HepG2 (cell line): ENCODE data around the gene RPL3. TPM values are rescaled to one million over a fixed set of nuclear protein-coding genes. Genes with fewer than 3 reads are reported as not detected.

Experiments used
- AHR ChIP-seq: IDR thresholded peaks from 2 replicates; pipeline ENCODE4 v1.6.1; 2018; ENCODE audit warnings: missing genetic modification reagents, missing compliant biosample characterization
- ATRX ChIP-seq: sonication (generic); formaldehyde crosslinking; IDR thresholded peaks from 2 replicates; pipeline ENCODE4 v1.4.0; 2020; ENCODE audit warnings: missing genetic modification reagents, borderline replicate concordance
- BHLHE40 ChIP-seq: IDR thresholded peaks from 2 replicates; pipeline ENCODE4 v1.6.1; 2011; ENCODE audit warnings: low read length, improper control_type of control experiment
- ERF ChIP-seq: IDR thresholded peaks from 2 replicates; pipeline ENCODE4 v1.6.1; 2018; ENCODE audit warnings: missing biosample characterization, missing genetic modification reagents
- MEIS1 ChIP-seq: sonication (generic); formaldehyde crosslinking; IDR thresholded peaks from 2 replicates; pipeline ENCODE4 v1.9.0; 2021; ENCODE audit warnings: mild to moderate bottlenecking, missing genetic modification reagents, moderate library complexity, borderline replicate concordance
- MIXL1 ChIP-seq: IDR thresholded peaks from 2 replicates; pipeline ENCODE4 v1.6.1; 2016
- RAD21 ChIP-seq: fragments of 450-650 bp; formaldehyde crosslinking; IDR thresholded peaks from 2 replicates; pipeline ENCODE4 v1.5.0; 2020; ENCODE audit warnings: mild to moderate bottlenecking
- TRIM24 ChIP-seq: sonication (generic); formaldehyde crosslinking; IDR thresholded peaks from 2 replicates; pipeline ENCODE4 v1.8.0; 2022; ENCODE audit warnings: mild to moderate bottlenecking, missing genetic modification reagents
- ZNF136 ChIP-seq: sonication (generic); formaldehyde crosslinking; IDR thresholded peaks from 2 replicates; pipeline ENCODE4 v1.8.1; 2022; ENCODE audit warnings: low read depth, mild to moderate bottlenecking, moderate library complexity, missing genetic modification reagents
- ZNF251 ChIP-seq: sonication (generic); formaldehyde crosslinking; IDR thresholded peaks from 2 replicates; pipeline ENCODE4 v1.9.0; 2021; ENCODE audit warnings: mild to moderate bottlenecking, missing genetic modification reagents
- ZNF296 ChIP-seq: sonication (generic); formaldehyde crosslinking; conservative IDR thresholded peaks from 2 replicates; pipeline ENCODE4 v1.5.0; 2020; ENCODE audit warnings: mild to moderate bottlenecking, missing genetic modification reagents
- ZNF562 ChIP-seq: sonication (generic); formaldehyde crosslinking; IDR thresholded peaks from 2 replicates; pipeline ENCODE4 v1.8.0; 2022; ENCODE audit warnings: missing genetic modification reagents, borderline replicate concordance
- ZSCAN9 ChIP-seq: IDR thresholded peaks from 2 replicates; pipeline ENCODE4 v1.6.1; 2016; ENCODE audit warnings: borderline replicate concordance
- polyA plus RNA-seq, 8 experiments: library from polyadenylated mRNA; depleted of rRNA in 3 of 8; stranded (reverse) in 7 of 8; unstranded in 1 of 8; fragments of >200 nt; fragmentation: Illumina TruSeq in 4 of 8; extraction: Trizol in 4 of 8; gene quantifications; 2 replicates each; pipeline versions ENCODE4 v1.2.1 to v1.2.3, GENCODE V29; 2011 to 2016; ENCODE audit warnings: low read depth in 4 of 8, missing spikeins in 1 of 8, mixed read lengths in 1 of 8; ENCODE audit not compliant: insufficient read depth in 1 of 8
- total RNA-seq, 5 experiments: library from RNA; depleted of rRNA; stranded (reverse); fragments of >200 nt; fragmentation: Illumina TruSeq; extraction: Trizol; gene quantifications; 2 replicates each; pipeline ENCODE4 v1.2.3, GENCODE V29; 2016; ENCODE audit warnings: low read depth in 1 of 5
- TF ChIP-seq, protein P1 (sequence below): sonication (generic); formaldehyde crosslinking; IDR thresholded peaks from 2 replicates; pipeline ENCODE4 v1.8.1; 2023; ENCODE audit warnings: missing genetic modification reagents, inconsistent platforms, borderline replicate concordance
- TF ChIP-seq, protein P2 (sequence below): sonication (generic); formaldehyde crosslinking; IDR thresholded peaks from 2 replicates; pipeline ENCODE4 v1.8.1; 2023; ENCODE audit warnings: missing genetic modification reagents, mild to moderate bottlenecking, borderline replicate concordance
- TF ChIP-seq, protein P3 (sequence below): sonication (generic); formaldehyde crosslinking; IDR thresholded peaks from 2 replicates; pipeline ENCODE4 v1.4.0; 2020; ENCODE audit warnings: missing genetic modification reagents, borderline replicate concordance
- TF ChIP-seq, protein P4 (sequence below): IDR thresholded peaks from 2 replicates; pipeline ENCODE4 v1.6.1; 2016; ENCODE audit warnings: missing biosample characterization, missing genetic modification reagents, low read depth
- TF ChIP-seq, protein P5 (sequence below): fragments of 450-650 bp; IDR thresholded peaks from 2 replicates; pipeline ENCODE4 v1.6.1; 2017; ENCODE audit warnings: mild to moderate bottlenecking

The RPL3 gene
- total and polyA plus RNA-seq, 2 of the 13 experiments (the other 11 are each of a cell fraction or from before 2014, with no cell fraction given), result 1,051 to 3,279 TPM

DNA sequence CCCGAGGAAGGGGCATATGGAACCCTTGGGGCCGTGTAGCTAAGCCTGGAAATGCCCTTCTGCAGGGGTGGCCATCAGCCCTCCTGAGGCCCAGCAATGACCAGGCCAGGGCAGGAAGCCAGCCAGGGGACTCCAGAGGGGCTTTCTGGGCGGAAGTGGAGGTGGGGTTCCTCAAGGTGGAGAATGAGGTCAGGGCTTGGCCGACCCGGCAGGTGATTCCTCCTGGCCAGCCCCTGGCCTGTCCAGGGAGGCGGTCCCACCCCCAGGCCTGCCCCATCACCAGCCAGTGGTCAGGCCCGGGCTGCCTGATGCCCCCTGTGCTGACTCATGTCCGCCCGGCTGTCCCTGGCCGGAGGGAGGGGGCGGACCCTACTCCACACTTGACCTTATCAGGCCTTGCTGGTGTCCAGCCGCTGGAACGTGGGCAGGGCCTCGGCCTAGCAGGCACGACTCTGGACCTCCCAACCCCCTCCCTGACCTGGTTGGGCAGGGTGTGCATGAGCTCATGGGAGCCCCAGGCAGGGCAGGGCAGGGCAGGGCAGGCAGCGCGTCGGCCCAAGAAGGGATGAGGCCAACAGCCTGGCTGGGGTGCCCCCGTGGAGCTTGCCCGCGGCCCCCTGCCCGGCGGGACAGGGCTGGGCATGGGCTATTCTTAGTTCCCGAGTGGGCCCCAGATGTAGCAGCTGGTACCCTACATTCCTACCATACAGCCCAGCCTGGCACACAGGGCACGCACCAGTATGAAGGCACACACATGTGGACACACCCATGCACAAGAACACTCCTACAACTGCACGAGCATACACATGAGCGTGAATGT is 35.9 kb downstream of the RPL3 start (continued):
- peak; percentile 78 for TF ChIP-seq MIXL1 (CRISPR knock-in tag)
- TF ChIP-seq, protein P1, sequence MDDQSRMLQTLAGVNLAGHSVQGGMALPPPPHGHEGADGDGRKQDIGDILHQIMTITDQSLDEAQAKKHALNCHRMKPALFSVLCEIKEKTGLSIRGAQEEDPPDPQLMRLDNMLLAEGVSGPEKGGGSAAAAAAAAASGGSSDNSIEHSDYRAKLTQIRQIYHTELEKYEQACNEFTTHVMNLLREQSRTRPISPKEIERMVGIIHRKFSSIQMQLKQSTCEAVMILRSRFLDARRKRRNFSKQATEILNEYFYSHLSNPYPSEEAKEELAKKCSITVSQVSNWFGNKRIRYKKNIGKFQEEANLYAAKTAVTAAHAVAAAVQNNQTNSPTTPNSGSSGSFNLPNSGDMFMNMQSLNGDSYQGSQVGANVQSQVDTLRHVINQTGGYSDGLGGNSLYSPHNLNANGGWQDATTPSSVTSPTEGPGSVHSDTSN, result no peak
- no peak for TF ChIP-seq ZNF251 (CRISPR knock-in tag)
- TF ChIP-seq, protein P2, sequence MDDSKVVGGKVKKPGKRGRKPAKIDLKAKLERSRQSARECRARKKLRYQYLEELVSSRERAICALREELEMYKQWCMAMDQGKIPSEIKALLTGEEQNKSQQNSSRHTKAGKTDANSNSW (CRISPR knock-in tag), result no peak
- TF ChIP-seq ERF (CRISPR knock-in tag), result peak; percentile 96
- TF ChIP-seq TRIM24 (CRISPR knock-in tag), result peak; percentile 74
- TF ChIP-seq ZNF136 (CRISPR knock-in tag), result peak; percentile 66; the same call in 1 of the 2 replicates
- TF ChIP-seq, protein P3, sequence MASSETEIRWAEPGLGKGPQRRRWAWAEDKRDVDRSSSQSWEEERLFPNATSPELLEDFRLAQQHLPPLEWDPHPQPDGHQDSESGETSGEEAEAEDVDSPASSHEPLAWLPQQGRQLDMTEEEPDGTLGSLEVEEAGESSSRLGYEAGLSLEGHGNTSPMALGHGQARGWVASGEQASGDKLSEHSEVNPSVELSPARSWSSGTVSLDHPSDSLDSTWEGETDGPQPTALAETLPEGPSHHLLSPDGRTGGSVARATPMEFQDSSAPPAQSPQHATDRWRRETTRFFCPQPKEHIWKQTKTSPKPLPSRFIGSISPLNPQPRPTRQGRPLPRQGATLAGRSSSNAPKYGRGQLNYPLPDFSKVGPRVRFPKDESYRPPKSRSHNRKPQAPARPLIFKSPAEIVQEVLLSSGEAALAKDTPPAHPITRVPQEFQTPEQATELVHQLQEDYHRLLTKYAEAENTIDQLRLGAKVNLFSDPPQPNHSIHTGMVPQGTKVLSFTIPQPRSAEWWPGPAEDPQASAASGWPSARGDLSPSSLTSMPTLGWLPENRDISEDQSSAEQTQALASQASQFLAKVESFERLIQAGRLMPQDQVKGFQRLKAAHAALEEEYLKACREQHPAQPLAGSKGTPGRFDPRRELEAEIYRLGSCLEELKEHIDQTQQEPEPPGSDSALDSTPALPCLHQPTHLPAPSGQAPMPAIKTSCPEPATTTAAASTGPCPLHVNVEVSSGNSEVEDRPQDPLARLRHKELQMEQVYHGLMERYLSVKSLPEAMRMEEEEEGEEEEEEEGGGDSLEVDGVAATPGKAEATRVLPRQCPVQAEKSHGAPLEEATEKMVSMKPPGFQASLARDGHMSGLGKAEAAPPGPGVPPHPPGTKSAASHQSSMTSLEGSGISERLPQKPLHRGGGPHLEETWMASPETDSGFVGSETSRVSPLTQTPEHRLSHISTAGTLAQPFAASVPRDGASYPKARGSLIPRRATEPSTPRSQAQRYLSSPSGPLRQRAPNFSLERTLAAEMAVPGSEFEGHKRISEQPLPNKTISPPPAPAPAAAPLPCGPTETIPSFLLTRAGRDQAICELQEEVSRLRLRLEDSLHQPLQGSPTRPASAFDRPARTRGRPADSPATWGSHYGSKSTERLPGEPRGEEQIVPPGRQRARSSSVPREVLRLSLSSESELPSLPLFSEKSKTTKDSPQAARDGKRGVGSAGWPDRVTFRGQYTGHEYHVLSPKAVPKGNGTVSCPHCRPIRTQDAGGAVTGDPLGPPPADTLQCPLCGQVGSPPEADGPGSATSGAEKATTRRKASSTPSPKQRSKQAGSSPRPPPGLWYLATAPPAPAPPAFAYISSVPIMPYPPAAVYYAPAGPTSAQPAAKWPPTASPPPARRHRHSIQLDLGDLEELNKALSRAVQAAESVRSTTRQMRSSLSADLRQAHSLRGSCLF (CRISPR knock-in tag), result no peak
- 0 out of 2 replicates have a peak, but pooled peaks have one; percentile 10 for TF ChIP-seq RAD21
- TF ChIP-seq ZNF562, result no peak
- TF ChIP-seq AHR, result no peak
- peak; percentile 99 for TF ChIP-seq ZNF296 (CRISPR knock-in tag)
- 0 out of 2 replicates have a peak, but pooled peaks have one; percentile 30 for TF ChIP-seq ZSCAN9
- TF ChIP-seq ATRX (CRISPR knock-in tag), result no peak
- TF ChIP-seq, protein P4, sequence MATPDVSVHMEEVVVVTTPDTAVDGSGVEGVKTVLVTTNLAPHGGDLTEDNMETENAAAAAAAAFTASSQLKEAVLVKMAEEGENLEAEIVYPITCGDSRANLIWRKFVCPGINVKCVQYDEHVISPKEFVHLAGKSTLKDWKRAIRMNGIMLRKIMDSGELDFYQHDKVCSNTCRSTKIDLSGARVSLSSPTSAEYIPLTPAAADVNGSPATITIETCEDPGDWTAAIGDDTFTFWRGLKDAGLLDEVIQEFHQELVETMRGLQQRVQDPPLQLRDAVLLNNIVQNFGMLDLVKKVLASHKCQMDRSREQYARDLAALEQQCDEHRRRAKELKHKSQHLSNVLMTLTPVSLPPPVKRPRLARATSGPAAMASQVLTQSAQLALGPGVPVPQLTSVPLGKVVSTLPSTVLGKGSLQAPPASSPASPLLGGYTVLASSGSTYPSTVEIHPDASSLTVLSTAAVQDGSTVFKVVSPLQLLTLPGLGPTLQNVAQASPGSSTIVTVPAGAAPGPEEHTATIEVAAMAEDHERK (CRISPR knock-in tag), result no peak
- TF ChIP-seq MEIS1 (CRISPR knock-in tag), result no peak; the same call in 1 of the 2 replicates
- TF ChIP-seq BHLHE40, result 0 out of 2 replicates have a peak, but pooled peaks have one; percentile 12
- TF ChIP-seq, protein P5, sequence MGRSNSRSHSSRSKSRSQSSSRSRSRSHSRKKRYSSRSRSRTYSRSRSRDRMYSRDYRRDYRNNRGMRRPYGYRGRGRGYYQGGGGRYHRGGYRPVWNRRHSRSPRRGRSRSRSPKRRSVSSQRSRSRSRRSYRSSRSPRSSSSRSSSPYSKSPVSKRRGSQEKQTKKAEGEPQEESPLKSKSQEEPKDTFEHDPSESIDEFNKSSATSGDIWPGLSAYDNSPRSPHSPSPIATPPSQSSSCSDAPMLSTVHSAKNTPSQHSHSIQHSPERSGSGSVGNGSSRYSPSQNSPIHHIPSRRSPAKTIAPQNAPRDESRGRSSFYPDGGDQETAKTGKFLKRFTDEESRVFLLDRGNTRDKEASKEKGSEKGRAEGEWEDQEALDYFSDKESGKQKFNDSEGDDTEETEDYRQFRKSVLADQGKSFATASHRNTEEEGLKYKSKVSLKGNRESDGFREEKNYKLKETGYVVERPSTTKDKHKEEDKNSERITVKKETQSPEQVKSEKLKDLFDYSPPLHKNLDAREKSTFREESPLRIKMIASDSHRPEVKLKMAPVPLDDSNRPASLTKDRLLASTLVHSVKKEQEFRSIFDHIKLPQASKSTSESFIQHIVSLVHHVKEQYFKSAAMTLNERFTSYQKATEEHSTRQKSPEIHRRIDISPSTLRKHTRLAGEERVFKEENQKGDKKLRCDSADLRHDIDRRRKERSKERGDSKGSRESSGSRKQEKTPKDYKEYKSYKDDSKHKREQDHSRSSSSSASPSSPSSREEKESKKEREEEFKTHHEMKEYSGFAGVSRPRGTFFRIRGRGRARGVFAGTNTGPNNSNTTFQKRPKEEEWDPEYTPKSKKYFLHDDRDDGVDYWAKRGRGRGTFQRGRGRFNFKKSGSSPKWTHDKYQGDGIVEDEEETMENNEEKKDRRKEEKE, result no peak
- TF ChIP-seq, all 625 proteins: peak for 253
